ENCODE results near the gene C17orf67. TPM values are rescaled to one million over a fixed set of nuclear protein-coding genes. Genes with fewer than 3 reads are reported as not detected.

The C17orf67 gene
- total and polyA plus RNA-seq, 2 of the 8 experiments (the other 6 are each of a cell fraction or from before 2014, with no cell fraction given): 0.67 to 2.2 TPM

- TF ChIP-seq ATF2 (IDR thresholded peaks at IDR 0.05; ENCODE audit: low read length): no peak
- no peak for TF ChIP-seq TBP (IDR thresholded peaks at IDR 0.05; ENCODE audit: low read depth, low read length)
- no peak for TF ChIP-seq YY1 (IDR thresholded peaks at IDR 0.05; ENCODE audit: low read depth, low read length)
- no peak for TF ChIP-seq SAP30 (IDR thresholded peaks at IDR 0.05; ENCODE audit: insufficient read depth, insufficient replicate concordance, low read length)
- TF ChIP-seq TAF1 (IDR thresholded peaks at IDR 0.05; ENCODE audit: low read depth, low read length): no peak
- TF ChIP-seq CHD7 (IDR thresholded peaks at IDR 0.05; ENCODE audit: insufficient replicate concordance, low read length): no peak
- TF ChIP-seq BACH1 (IDR thresholded peaks at IDR 0.05; ENCODE audit: low read length): no peak
- TF ChIP-seq POU5F1 (IDR thresholded peaks at IDR 0.05; ENCODE audit: low read depth, low read length): no peak
- TF ChIP-seq SP4 (IDR thresholded peaks at IDR 0.05; ENCODE audit: low read length): no peak
- no peak for TF ChIP-seq NRF1 (IDR thresholded peaks at IDR 0.05; ENCODE audit: low read depth, low read length)
Observed at GRCh38 chr17:56880571-56880970, 46.9 kb upstream of the C17orf67 start (continued).

Measured in H1 (cell line).